B cell (primary cell): Measurements from ENCODE around the gene MOBP. TPM values are rescaled to one million over a fixed set of nuclear protein-coding genes. Genes with fewer than 3 reads are reported as not detected.

ENCODE experiments used
- ATAC-seq: fragments of 200-7000 bp; cut with Tn5 transposase; one replicate; pipeline ENCODE4 v1.10.0; 2021; ENCODE audit warnings: low read depth, mild to moderate bottlenecking, moderate number of reproducible peaks, moderate library complexity
- CTCF ChIA-PET: fragments of 350-600 bp; sonication (Branson Sonifier 250); formaldehyde crosslinking; loops from one replicate; lab custom pipeline; 2021; ENCODE audit warnings: antibody characterized with exemption, inconsistent platforms; lab: Charles Lee
- POLR2A ChIA-PET: fragments of 350-600 bp; sonication (Branson Sonifier 250); formaldehyde crosslinking; loops from one replicate; lab custom pipeline; 2021; ENCODE audit warnings: antibody characterized with exemption; lab: Charles Lee
- DNase-seq: peaks from one replicate; pipeline ENCODE4 v3.0.0; 2013
- H2AFZ ChIP-seq: 2 replicates; pipeline ENCODE4 v1.6.1; 2012; ENCODE audit warnings: mild to moderate bottlenecking, low read depth, low read length; ENCODE audit not compliant: insufficient read depth, poor library complexity, severe bottlenecking
- H3K27ac ChIP-seq, 2 donors: 1 replicate in 1 of 2; 2 replicates in 1 of 2; pipeline ENCODE4 v1.5.1; 2012 to 2013; ENCODE audit warnings: low read length in 2 of 2, mild to moderate bottlenecking in 2 of 2, moderate library complexity in 1 of 2
- H3K27me3 ChIP-seq, 4 experiments: fragments of 200-600 bp in 1 of 4; sonication (generic) in 1 of 4; replicated peaks in 1 of 4; 1 replicate in 2 of 4; 2 replicates in 2 of 4; pipeline versions ENCODE4 v1.6.1 to v1.7.0; 2013 to 2016; ENCODE audit warnings: low read length in 3 of 4, mild to moderate bottlenecking in 2 of 4, mixed read lengths in 1 of 4, moderate library complexity in 1 of 4; ENCODE audit not compliant: insufficient read depth in 4 of 4, control insufficient read depth in 3 of 4; ENCODE audit errors: control extremely low read depth in 1 of 4
- H3K36me3 ChIP-seq, 2 experiments: replicated peaks in 1 of 2; 1 replicate in 1 of 2; 2 replicates in 1 of 2; pipeline versions ENCODE4 v1.6.1 to v1.7.1; 2013; ENCODE audit warnings: low read length in 1 of 2; ENCODE audit not compliant: insufficient read depth in 2 of 2, control insufficient read depth in 1 of 2; ENCODE audit errors: control extremely low read depth in 1 of 2, extremely low read depth in 1 of 2
- H3K4me1 ChIP-seq, 2 donors: fragments of 200-600 bp in 1 of 2; sonication (generic) in 1 of 2; 1 replicate in 1 of 2; 2 replicates in 1 of 2; pipeline versions ENCODE4 v1.5.1 to v1.6.1; 2013 to 2017; ENCODE audit warnings: low read length in 2 of 2; ENCODE audit not compliant: control insufficient read depth in 2 of 2, insufficient read depth in 2 of 2
- H3K4me2 ChIP-seq: replicated peaks from 2 replicates; pipeline ENCODE3; 2012; ENCODE audit warnings: mild to moderate bottlenecking, low read depth, low read length; ENCODE audit not compliant: poor library complexity, severe bottlenecking
- H3K4me3 ChIP-seq, 5 experiments: fragments of 200-600 bp in 1 of 5; sonication (generic) in 1 of 5; 1 replicate in 3 of 5; 2 replicates in 2 of 5; pipeline versions ENCODE4 v1.5.1 to v1.7.0; 2011 to 2016; ENCODE audit warnings: low read length in 4 of 5, mild to moderate bottlenecking in 4 of 5, low read depth in 2 of 5, control low read depth in 1 of 5, moderate library complexity in 1 of 5; ENCODE audit not compliant: insufficient read depth in 1 of 5; ENCODE audit errors: control extremely low read depth in 1 of 5, extremely low read depth in 1 of 5
- H3K79me2 ChIP-seq: fragments of 200-600 bp; sonication (generic); one replicate; pipeline ENCODE4 v1.6.0; 2016; ENCODE audit warnings: low read length; ENCODE audit not compliant: control insufficient read depth, insufficient read depth
- H3K9ac ChIP-seq: fragments of 200-600 bp; sonication (generic); 2 replicates; pipeline ENCODE4 v1.6.1; 2017; ENCODE audit warnings: mild to moderate bottlenecking, low read length, moderate library complexity
- H3K9me3 ChIP-seq, 3 donors: one replicate each; pipeline versions ENCODE4 v1.6.1 to v1.7.1; 2013; ENCODE audit warnings: low read length in 2 of 3; ENCODE audit not compliant: control insufficient read depth in 2 of 3, insufficient read depth in 1 of 3; ENCODE audit errors: control extremely low read depth in 1 of 3
- H4K20me1 ChIP-seq: 2 replicates; pipeline ENCODE4 v1.6.0; 2012; ENCODE audit warnings: mild to moderate bottlenecking, low read length; ENCODE audit not compliant: insufficient read depth, control insufficient read depth, poor library complexity, severe bottlenecking
- H3K27ac Mint-ChIP-seq: one replicate; pipeline ENCODE4 v1.8.0; 2021; ENCODE audit warnings: mixed read lengths
- H3K27me3 Mint-ChIP-seq: one replicate; pipeline ENCODE4 v1.8.0; 2021; ENCODE audit warnings: mixed read lengths
- H3K4me1 Mint-ChIP-seq: one replicate; pipeline ENCODE4 v1.8.0; 2021; ENCODE audit warnings: mixed read lengths
- H3K4me3 Mint-ChIP-seq: one replicate; pipeline ENCODE4 v1.8.0; 2021; ENCODE audit warnings: mixed read lengths
- H3K9me3 Mint-ChIP-seq: one replicate; pipeline ENCODE4 v1.8.0; 2022; ENCODE audit warnings: mixed read lengths; ENCODE audit not compliant: insufficient read depth
- CTCF ChIP-seq: fragments of 200-600 bp; IDR thresholded peaks from one replicate; pipeline ENCODE4 v1.8.0; 2022; ENCODE audit warnings: antibody characterized with exemption, mild to moderate bottlenecking
- EZH2 ChIP-seq: IDR thresholded peaks from 2 replicates; pipeline ENCODE4 v1.6.1; 2012; ENCODE audit warnings: borderline replicate concordance, low read depth, mild to moderate bottlenecking, moderate library complexity, low read length; ENCODE audit not compliant: insufficient read depth, poor library complexity, severe bottlenecking
- WGBS: methylation state at CpG from one replicate; pipeline ENCODE4 v1.1.5; 2013; ENCODE audit warnings: missing lambda C conversion rate; ENCODE audit not compliant: insufficient coverage; 5-methylcytosine and 5-hydroxymethylcytosine counted together
- intact Hi-C: fragments of 100-400 bp; cut with micrococcal nuclease; formaldehyde crosslinking; loops from one replicate; pipeline ENCODE4 v1.10.0; 2022
- polyA plus RNA-seq: library from polyadenylated mRNA; depleted of rRNA; stranded (reverse); fragments of >200 nt; gene quantifications from 2 replicates; pipeline ENCODE4 v1.2.3, GENCODE V29; 2012
- total RNA-seq, 2 donors: library from RNA; stranded (reverse); fragments of 120-200 nt in 1 of 2; gene quantifications; 1 replicate in 1 of 2; 2 replicates in 1 of 2; pipeline versions ENCODE4 v1.2.3 to v1.2.4, GENCODE V29; 2013 to 2022

Gene MOBP
- total and polyA plus RNA-seq, 2 donors (not counting 1 experiment from before 2014, with no cell fraction given), result 0.04 TPM; not detected in 1

- Histone ChIP-seq H3K4me1 (no peaks in the 10 kb centered on the region), H3K79me2 (no peaks in the 10 kb centered on the region), H3K9me3 (no peaks in the 10 kb centered on the region), H3K4me3 (no peak overlapping the region), H3K36me3 (no peaks in the 10 kb centered on the region), H3K27ac (no peak overlapping the region), H4K20me1 (no peaks in the 10 kb centered on the region), H3K4me2 (no peak overlapping the region), H3K9ac (no peak overlapping the region), H3K27me3 (peaks cover 0 to 3% (median 0%) of the 10 kb centered on the region in 4 experiments), H2AFZ (no peak overlapping the region)
- ATAC-seq (no peak), DNase-seq (no peak)
- intact Hi-C loops, result no loop called here
- WGBS, result no CpG with 5 or more reads among the region's 1 CpG
- no peak overlapping the region for H3K4me3 Mint-ChIP-seq
- H3K4me1 Mint-ChIP-seq, result no peaks in the 10 kb centered on the region
- no peak overlapping the region for H3K27ac Mint-ChIP-seq
- ChIA-PET CTCF (interaction anchor here (0.8 kb wide), 1 partner anchor 20 kb away, joined by 3 read pairs; no protein-coding TSS in a partner anchor), POLR2A (no interaction called here)
- TF ChIP-seq EZH2, result no peak
- no peak for TF ChIP-seq CTCF
- peaks cover 17% of the 10 kb centered on the region for H3K27me3 Mint-ChIP-seq
- no peaks in the 10 kb centered on the region for H3K9me3 Mint-ChIP-seq
Measured at GRCh38 chr3:39427506-39427905, 40.0 kb upstream of the MOBP start.

- H3K27me3 Mint-ChIP-seq, result peaks cover 17% of the 10 kb centered on the region
- POLR2A ChIA-PET, result no interaction called here
Measured at GRCh38 chr3:39428745-39429201, 38.7 kb upstream of the MOBP start.

More at GRCh38 chr3:39428745-39429201, 38.7 kb upstream of the MOBP start:
- TF ChIP-seq CTCF (no peak), EZH2 (no peak)
- Histone ChIP-seq H3K4me2 (no peak overlapping the region), H3K36me3 (no peaks in the 10 kb centered on the region), H3K27ac (no peak overlapping the region), H4K20me1 (no peaks in the 10 kb centered on the region), H2AFZ (no peak overlapping the region), H3K9ac (no peak overlapping the region), H3K79me2 (no peaks in the 10 kb centered on the region), H3K4me1 (no peaks in the 10 kb centered on the region), H3K27me3 (peaks cover 0 to 3% (median 0%) of the 10 kb centered on the region in 4 experiments), H3K4me3 (no peak overlapping the region), H3K9me3 (no peaks in the 10 kb centered on the region)
- intact Hi-C loops, result no loop called here
- Mint-ChIP-seq H3K4me3 (no peak overlapping the region), H3K9me3 (no peaks in the 10 kb centered on the region), H3K4me1 (no peaks in the 10 kb centered on the region), H3K27ac (no peak overlapping the region)
- DNase-seq (no peak), ATAC-seq (no peak)
- 60% methylated on average over 22 of the region's 22 CpGs for WGBS
- CTCF ChIA-PET, result no interaction called here
